Lung (tissue), 12 donors: ENCODE measurements around the gene EBF3. TPM values are rescaled to one million over a fixed set of nuclear protein-coding genes. Genes with fewer than 3 reads are reported as not detected.

Source experiments
- ATAC-seq: fragments of 200-7000 bp; cut with Tn5 transposase; one replicate; pipeline ENCODE4 v1.9.1; 2020; ENCODE audit warnings: moderate number of reproducible peaks; ENCODE audit not compliant: insufficient read depth, low FRiP score
- DNase-seq, 3 donors: peaks; one replicate each; pipeline ENCODE4 v3.0.0-alpha.2; 2013 to 2017
- H3K27ac ChIP-seq, 2 donors: one replicate each; pipeline ENCODE4 v1.5.1; 2013; ENCODE audit warnings: mild to moderate bottlenecking in 2 of 2, moderate library complexity in 2 of 2, control low read depth in 1 of 2, inconsistent platforms in 1 of 2, low read depth in 1 of 2, low read length in 1 of 2
- H3K27me3 ChIP-seq, 3 donors: one replicate each; pipeline ENCODE4 v1.5.1; 2013; ENCODE audit warnings: low read length in 2 of 3; ENCODE audit not compliant: control insufficient read depth in 3 of 3, insufficient read depth in 3 of 3
- H3K36me3 ChIP-seq, 4 donors: one replicate each; pipeline ENCODE4 v1.5.1; 2013; ENCODE audit warnings: low read length in 4 of 4, mild to moderate bottlenecking in 1 of 4, moderate library complexity in 1 of 4; ENCODE audit not compliant: control insufficient read depth in 4 of 4, insufficient read depth in 4 of 4
- H3K4me1 ChIP-seq, 5 donors: one replicate each; pipeline ENCODE4 v1.5.1; 2013; ENCODE audit warnings: low read length in 5 of 5, mild to moderate bottlenecking in 2 of 5, moderate library complexity in 1 of 5; ENCODE audit not compliant: control insufficient read depth in 5 of 5, insufficient read depth in 5 of 5
- H3K4me3 ChIP-seq: one replicate; pipeline ENCODE4 v1.5.1; 2013; ENCODE audit warnings: mild to moderate bottlenecking, control low read depth, moderate library complexity
- H3K9ac ChIP-seq, 2 donors: one replicate each; pipeline ENCODE4 v1.5.1; 2013; ENCODE audit warnings: low read length in 2 of 2, control low read depth in 1 of 2; ENCODE audit not compliant: insufficient read depth in 1 of 2
- H3K9me3 ChIP-seq, 4 donors: one replicate each; pipeline ENCODE4 v1.5.1; 2013; ENCODE audit warnings: low read length in 3 of 4, mild to moderate bottlenecking in 1 of 4, moderate library complexity in 1 of 4; ENCODE audit not compliant: control insufficient read depth in 4 of 4, insufficient read depth in 3 of 4
- CTCF ChIP-seq: IDR thresholded peaks from 2 replicates; pipeline ENCODE4 v1.5.1; 2012; ENCODE audit warnings: mild to moderate bottlenecking; ENCODE audit errors: control extremely low read depth, extremely low read depth
- WGBS, 2 donors: extraction: QIAGEN DNeasy Blood & Tissue Kit; methylation state at CpG; one replicate each; pipeline ENCODE4 v1.1.7; 2013; 5-methylcytosine and 5-hydroxymethylcytosine counted together
- polyA plus RNA-seq, 2 donors: library from polyadenylated mRNA; stranded (reverse); fragments of 200-250 nt; gene quantifications; one replicate each; pipeline ENCODE4 v1.2.1, GENCODE V29; 2013
- total RNA-seq, 2 donors: library from RNA; depleted of rRNA in 1 of 2; stranded (reverse); fragments of >200 nt in 1 of 2; gene quantifications; one replicate each; pipeline ENCODE4 v1.2.1, GENCODE V29; 2014 to 2021
- donor health status: control.
- donor health status: control.
- donor health status: Bipolar disorder and iron deficiency.
- donor health status: healthy.
- donor health status: DM: yes; HTN: yes; CAD: no.

The EBF3 gene
- total and polyA plus RNA-seq, 4 donors = 0.06 to 1.1 (median 0.08) TPM; not detected in 1

GRCh38 chr10:129900825-129901224 is 63.2 kb downstream of the EBF3 start:
- H3K4me1 ChIP-seq = peaks cover 0 to 17% (median 2%) of the 10 kb centered on the region in 5 donors
- H3K9me3 ChIP-seq = peaks cover 0 to 2% (median 0%) of the 10 kb centered on the region in 4 donors
- no peak for TF ChIP-seq CTCF
- H3K27me3 ChIP-seq = peaks cover 13 to 77% (median 72%) of the 10 kb centered on the region in 3 donors
- WGBS, 2 donors = 64 to 74% methylated on average over 1 of the region's 1 CpG
- H3K4me3 ChIP-seq = no peak overlapping the region
- no peak for DNase-seq
- H3K27ac ChIP-seq = no peak overlapping the region
- H3K36me3 ChIP-seq = no peaks in the 10 kb centered on the region
- ATAC-seq = no peak
- H3K9ac ChIP-seq = no peak overlapping the region

GRCh38 chr10:129899276-129900130 is 64.6 kb downstream of the EBF3 start:
- H3K9me3 ChIP-seq = no peaks in the 10 kb centered on the region
- no peaks in the 10 kb centered on the region for H3K36me3 ChIP-seq
- DNase-seq (peak; percentile 35 to 64 (median 54)), ATAC-seq (no peak)
- no peak overlapping the region for H3K9ac ChIP-seq
- no peak for TF ChIP-seq CTCF
- H3K27ac ChIP-seq = no peak overlapping the region
- WGBS, 2 donors = 48 to 70% methylated on average over 22 of the region's 22 CpGs
- H3K27me3 ChIP-seq = peaks cover 16 to 77% (median 75%) of the 10 kb centered on the region in 3 donors
- peaks cover 0 to 17% (median 2%) of the 10 kb centered on the region in 5 donors for H3K4me1 ChIP-seq
- H3K4me3 ChIP-seq = no peak overlapping the region

- ATAC-seq = no peak
- TF ChIP-seq CTCF = no peak
- Histone ChIP-seq H3K27ac (no peak overlapping the region), H3K4me3 (no peak overlapping the region), H3K9me3 (peaks cover 0 to 2% (median 0%) of the 10 kb centered on the region in 4 donors), H3K4me1 (peaks cover 0 to 17% (median 2%) of the 10 kb centered on the region in 5 donors), H3K36me3 (no peaks in the 10 kb centered on the region), H3K27me3 (peaks cover 16 to 77% (median 73%) of the 10 kb centered on the region in 3 donors), H3K9ac (no peak overlapping the region)
- WGBS, 2 donors = 30 to 69% methylated on average over 38 of the region's 38 CpGs
- DNase-seq = peak in 2 of 3 donors; percentile 31 to 34
Measured at GRCh38 chr10:129898706-129899268, 65.3 kb downstream of the EBF3 start.
